GM12878 (cell line): ENCODE measurements around the gene LRRC53.

Experiments used
- BCL11A ChIP-seq: IDR thresholded peaks from 2 replicates; pipeline ENCODE4 v1.6.1; 2011; ENCODE audit warnings: low read depth, low read length
- CBX5 ChIP-seq: sonication (generic); IDR thresholded peaks from 2 replicates; pipeline ENCODE4 v1.6.1; 2016; ENCODE audit warnings: low read depth, moderate library complexity, mild to moderate bottlenecking, inconsistent platforms
- CTCF ChIP-seq, 3 experiments: IDR thresholded peaks in 2 of 3; conservative IDR thresholded peaks in 1 of 3; 2 replicates each; pipeline ENCODE4 v1.5.1; 2011; ENCODE audit warnings: low read depth in 3 of 3, low read length in 3 of 3, mild to moderate bottlenecking in 3 of 3, control low read depth in 2 of 3, moderate library complexity in 2 of 3, inconsistent platforms in 1 of 3, mixed read lengths in 1 of 3; ENCODE audit not compliant: control insufficient read depth in 2 of 3, insufficient read depth in 1 of 3; ENCODE audit errors: extremely low read depth in 1 of 3
- EZH2 ChIP-seq: IDR thresholded peaks from 2 replicates; pipeline ENCODE4 v1.6.1; 2012; ENCODE audit warnings: low read depth, mild to moderate bottlenecking, control low read depth, inconsistent platforms, low read length, borderline replicate concordance; ENCODE audit not compliant: control insufficient read depth
- FOS ChIP-seq: IDR thresholded peaks from 3 replicates; pipeline ENCODE4 v1.6.1; 2011; ENCODE audit warnings: borderline replicate concordance; ENCODE audit not compliant: insufficient read length; ENCODE audit errors: extremely low read depth
- MAX ChIP-seq: IDR thresholded peaks from 2 replicates; pipeline ENCODE4 v1.6.1; 2012; ENCODE audit warnings: low read depth, low read length, improper control_type of control experiment
- NBN ChIP-seq: fragments of 450-650 bp; IDR thresholded peaks from 2 replicates; pipeline ENCODE4 v1.6.1; 2016
- RAD51 ChIP-seq: fragments of 450-650 bp; IDR thresholded peaks from 2 replicates; pipeline ENCODE4 v1.6.1; 2016; ENCODE audit warnings: moderate library complexity, mild to moderate bottlenecking, inconsistent platforms
- REST ChIP-seq: IDR thresholded peaks from 2 replicates; pipeline ENCODE4 v1.6.1; 2012; ENCODE audit warnings: mild to moderate bottlenecking, low read depth, low read length
- ZNF592 ChIP-seq: fragments of 450-650 bp; IDR thresholded peaks from 2 replicates; pipeline ENCODE4 v1.6.1; 2017; ENCODE audit warnings: mild to moderate bottlenecking, moderate library complexity

- TF ChIP-seq CBX5 (no peak), CTCF (IDR thresholded peaks at IDR 0.05 in 2 of 3, conservative IDR thresholded peaks at IDR 0.05 in 1 of 3; ENCODE audit: control insufficient read depth in 2 of 3, extremely low read depth in 1 of 3, insufficient read depth in 1 of 3, low read depth in 3 of 3, low read length in 3 of 3) (no peak), NBN (no peak), ZNF592 (no peak), MAX (no peak), BCL11A (no peak), EZH2 (no peak), REST (no peak), FOS (no peak), RAD51 (no peak)
These were observed 33.4 kb upstream of the LRRC53 start for GRCh38 chr1:74545821-74546220.
